HG02642 (cell line): Measurements from ENCODE around the gene RNF213.
"Not testable (repeated sequence)": the region's sequence is repeated elsewhere in the genome, so short reads cannot be mapped to it uniquely, and the experiment has no call there.

Experiments used
- ATAC-seq: cut with Tn5 transposase; IDR thresholded peaks from one replicate; pipeline ENCODE4 v1.9.1; 2021; ENCODE audit warnings: mild to moderate bottlenecking; ENCODE audit not compliant: unreplicated experiment, poor library complexity

Gene RNF213

DNA sequence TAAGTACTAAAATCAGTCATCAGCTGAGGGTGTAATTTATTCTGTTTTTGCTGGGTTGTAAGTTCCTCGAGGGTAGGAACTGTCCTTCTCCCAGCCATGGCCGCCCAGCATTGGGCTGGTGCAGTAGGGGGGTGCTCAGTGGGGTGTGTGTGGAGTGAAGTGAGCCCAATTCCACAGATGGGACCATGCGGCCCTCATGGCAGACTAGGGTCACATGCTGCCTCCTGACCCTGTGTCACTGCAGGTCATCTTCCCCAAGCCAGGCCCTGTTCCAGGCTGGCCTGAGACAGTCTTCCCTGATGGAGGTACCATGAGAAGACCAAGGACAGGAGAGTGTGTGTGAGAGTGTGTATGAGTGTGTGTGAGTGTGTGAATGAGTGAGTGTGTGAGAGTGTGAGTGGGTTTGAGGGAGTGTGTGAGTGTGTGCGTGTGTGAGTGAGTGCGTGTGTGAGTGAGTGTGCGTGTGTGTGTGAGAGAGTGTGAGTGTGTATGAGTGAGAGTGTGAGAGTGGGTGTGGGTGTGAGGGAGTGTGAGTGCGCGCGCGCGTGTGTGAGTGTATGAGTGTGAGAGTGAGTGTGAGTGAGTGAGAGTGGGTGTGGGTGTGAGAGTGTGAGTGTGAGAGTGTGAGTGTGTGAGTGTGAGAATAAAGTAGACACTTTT is 36.7 kb upstream of the RNF213 start:
- ATAC-seq, result no peak

DNA sequence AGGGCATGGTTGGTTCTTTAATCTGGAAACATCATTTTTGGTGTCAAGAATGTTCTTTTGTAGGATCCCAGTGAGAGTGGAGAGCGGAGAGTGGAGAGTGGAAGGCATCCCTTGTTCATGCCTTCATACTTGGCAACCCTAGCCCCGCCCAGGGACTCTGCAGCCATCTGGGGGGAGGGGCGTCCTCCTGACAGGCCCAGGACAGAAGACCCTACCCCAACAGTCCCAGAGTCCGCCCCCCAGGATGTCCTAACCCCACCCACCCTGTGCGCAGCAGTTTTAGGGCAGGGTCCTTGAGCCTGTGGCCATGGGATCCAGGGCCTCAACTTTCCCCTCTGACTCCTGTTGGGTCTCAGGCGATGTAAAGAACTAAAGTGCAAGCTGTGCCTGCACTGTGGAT is 36.0 kb upstream of the RNF213 start:
- no peak for ATAC-seq

- no peak for ATAC-seq
Observed at GRCh38 chr17:80225230-80225629, 35.4 kb upstream of the RNF213 start.

DNA sequence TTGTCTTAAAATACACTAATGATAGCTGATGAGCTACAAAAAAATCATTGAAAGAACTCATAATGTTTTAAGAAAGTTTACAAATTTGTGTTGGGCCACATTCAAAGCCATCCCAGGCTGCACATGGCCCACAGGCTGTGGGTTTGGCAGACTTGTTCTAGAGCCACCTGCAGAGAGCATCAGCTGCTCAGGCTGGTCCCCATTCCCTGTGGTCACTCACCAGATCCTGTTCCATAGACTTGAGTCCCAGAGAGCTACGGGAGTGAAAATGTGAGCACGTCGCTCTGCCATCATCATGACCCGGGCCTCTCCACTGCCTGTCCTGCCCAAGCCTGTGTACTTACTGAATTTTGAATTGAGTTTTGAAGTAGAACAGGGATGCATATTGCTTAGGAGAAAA is 33.5 kb upstream of the RNF213 start:
- no peak for ATAC-seq

DNA sequence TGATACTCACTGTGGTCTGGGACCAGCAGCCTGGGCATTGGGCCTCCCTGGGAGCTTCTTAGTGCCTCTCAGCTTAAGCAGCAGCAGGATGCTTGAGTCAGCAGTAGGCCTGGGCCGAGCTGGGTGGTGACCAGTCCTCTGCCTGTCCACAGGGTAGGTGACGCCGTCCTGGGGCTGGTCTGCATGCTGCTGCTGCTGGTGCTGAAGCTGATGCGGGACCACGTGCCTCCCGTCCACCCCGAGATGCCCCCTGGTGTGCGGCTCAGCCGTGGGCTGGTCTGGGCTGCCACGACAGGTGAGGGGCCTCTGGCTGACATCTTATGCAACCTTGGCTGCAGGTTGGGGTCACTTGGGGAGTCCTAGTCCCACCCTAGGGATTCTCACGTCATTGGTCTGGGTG is 33.0 kb upstream of the RNF213 start:
- ATAC-seq, result no peak

DNA sequence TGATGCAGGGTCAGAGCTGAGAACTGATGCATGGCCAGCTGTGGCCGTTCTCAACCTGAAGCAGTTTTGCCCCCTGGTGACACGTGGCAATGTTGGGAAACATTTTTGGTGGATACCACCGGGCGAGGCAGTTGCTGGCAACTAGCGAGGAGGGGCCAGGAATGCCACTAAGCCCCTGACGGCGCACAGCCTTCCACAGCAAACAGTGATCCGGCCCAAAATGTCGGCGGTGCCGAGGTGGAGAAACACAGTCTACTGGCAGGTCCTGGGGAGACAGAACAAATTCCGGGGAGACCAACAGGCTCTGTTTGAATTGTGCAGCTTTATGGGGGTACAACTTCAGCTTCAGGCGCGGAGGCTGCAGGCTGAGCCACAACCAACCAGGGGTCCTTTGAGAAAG is 32.2 kb upstream of the RNF213 start:
- no peak for ATAC-seq

- ATAC-seq, result no peak
Observed at GRCh38 chr17:80229011-80229410, 31.6 kb upstream of the RNF213 start.

- ATAC-seq, result no peak
Observed at GRCh38 chr17:80232438-80232837, 28.2 kb upstream of the RNF213 start.

DNA sequence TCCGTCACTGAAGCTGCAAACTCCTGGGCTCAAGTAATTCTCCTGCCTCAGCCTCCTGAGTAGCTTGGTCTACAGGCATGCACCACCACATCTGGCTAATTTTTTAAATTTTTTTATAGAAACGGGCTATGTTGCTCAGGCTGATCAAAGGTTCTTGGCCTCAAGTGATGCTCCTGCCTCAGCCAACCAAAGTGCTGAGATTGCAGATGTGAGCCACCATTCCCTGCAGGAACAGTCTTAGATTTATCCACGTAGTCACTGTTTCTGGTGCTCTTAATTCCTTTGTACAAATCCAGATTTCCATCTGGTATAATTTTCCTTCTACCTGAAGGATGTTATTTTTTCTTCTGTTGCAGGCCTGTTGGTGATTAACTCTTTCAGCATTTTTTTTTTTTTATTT is 27.4 kb upstream of the RNF213 start:
- no peak for ATAC-seq

DNA sequence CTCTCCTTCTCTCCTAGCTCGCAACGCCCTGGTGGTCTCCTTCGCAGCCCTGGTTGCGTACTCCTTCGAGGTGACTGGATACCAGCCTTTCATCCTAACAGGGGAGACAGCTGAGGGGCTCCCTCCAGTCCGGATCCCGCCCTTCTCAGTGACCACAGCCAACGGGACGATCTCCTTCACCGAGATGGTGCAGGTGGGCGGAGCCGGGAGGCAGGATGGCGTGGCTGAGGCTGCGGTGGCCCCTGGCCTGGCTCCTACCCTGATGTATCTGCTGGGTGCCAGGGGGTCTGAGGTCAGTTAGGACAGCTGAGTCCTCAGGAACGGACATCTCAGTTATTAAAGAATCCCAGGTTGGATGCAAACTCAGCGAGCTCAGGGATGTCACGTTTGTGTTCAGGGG is 23.7 kb upstream of the RNF213 start:
- no peak for ATAC-seq

DNA sequence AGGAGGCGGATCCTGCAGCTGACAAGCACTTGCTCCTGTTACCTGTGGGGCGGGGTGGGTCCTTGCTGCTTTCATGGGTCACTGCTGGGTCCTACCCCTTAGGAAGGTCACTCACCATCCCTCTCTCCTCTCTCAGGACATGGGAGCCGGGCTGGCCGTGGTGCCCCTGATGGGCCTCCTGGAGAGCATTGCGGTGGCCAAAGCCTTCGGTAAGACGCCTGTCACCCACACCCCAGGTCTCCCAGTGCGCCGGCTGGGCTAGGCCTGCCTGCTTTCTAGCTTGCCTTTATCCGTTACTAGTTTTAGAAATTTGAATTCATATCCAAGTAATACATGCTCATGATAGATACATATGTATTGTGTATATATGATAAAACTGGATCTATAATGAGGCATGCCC is 23.3 kb upstream of the RNF213 start:
- ATAC-seq, result no peak

- ATAC-seq, result no peak
Observed at GRCh38 chr17:80242505-80242904, 18.1 kb upstream of the RNF213 start.

GRCh38 chr17:80243526-80244433 is 16.9 kb upstream of the RNF213 start:
- no peak for ATAC-seq

DNA sequence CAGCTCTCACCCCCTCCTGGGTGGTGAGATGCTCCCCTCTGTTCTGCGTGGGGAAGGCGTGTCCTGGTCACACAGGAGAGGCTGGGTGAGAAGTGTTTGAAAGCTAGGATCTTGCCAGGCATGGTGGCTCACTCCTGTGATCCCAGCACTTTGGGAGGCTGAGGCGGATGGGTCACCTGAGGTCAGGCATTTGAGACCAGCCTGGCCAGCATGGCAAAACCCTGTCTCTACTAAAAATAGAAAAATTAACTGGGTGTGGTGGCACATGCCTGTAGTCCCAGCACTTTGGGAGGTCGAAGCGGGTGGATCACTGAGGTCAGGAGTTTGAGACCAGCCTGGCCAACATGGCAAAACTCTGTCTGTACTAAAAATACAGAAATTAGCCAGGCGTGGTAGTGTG is 16.2 kb upstream of the RNF213 start:
- ATAC-seq, result not testable (repeated sequence)

- no peak for ATAC-seq
Observed at GRCh38 chr17:80244871-80245509, 15.7 kb upstream of the RNF213 start.

GRCh38 chr17:80245566-80246265 is 14.9 kb upstream of the RNF213 start:
- ATAC-seq, result no peak

GRCh38 chr17:80246266-80246681 is 14.4 kb upstream of the RNF213 start:
- no peak for ATAC-seq

DNA sequence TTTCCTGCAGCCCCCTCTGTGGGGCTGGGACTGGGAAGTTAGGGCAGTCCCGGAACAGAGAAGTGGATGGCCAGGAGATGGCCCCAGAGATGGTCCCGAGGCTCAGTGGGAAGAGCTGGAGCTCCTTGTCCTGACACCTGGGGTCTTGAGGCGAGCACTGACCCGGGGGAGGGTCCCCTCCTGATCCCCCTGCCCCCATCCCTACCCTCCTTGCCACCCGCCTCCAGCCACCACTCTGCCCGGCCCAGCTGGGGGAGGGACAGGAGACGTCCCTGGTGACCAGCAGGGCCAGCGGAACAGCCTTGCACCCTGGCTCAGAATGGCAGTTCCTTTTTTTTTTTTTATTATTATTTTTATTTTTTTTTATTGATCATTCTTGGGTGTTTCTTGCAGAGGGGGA is 13.9 kb upstream of the RNF213 start:
- no peak for ATAC-seq

DNA sequence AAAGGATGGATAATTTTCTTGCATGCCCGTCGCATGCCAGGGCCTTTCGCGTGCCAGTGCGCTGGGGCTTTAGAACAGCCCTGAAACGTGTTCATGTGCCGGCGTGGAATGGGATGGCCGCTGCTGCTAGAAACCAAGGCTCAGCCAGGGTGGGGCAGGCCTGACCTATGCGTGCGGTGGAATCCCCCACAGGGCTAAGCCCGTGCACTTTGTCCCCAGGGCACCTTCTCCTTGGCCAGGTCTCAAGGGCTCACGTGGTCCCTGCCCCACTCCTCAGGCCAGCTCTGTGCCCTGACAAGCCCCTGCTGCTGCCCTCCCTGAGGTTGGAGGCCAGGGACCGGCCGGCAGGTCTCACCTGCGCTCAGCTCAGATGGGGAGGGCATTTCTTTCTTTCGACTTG is 13.1 kb upstream of the RNF213 start:
- no peak for ATAC-seq

GRCh38 chr17:80248001-80248893 is 12.4 kb upstream of the RNF213 start:
- no peak for ATAC-seq
